HG02970 (cell line): Measurements from ENCODE around the gene KAT6B.
"Not testable (repeated sequence)": the region's sequence is repeated elsewhere in the genome, so short reads cannot be mapped to it uniquely, and the experiment has no call there.

ENCODE experiments used
- ATAC-seq: cut with Tn5 transposase; IDR thresholded peaks from one replicate; pipeline ENCODE4 v1.9.1; 2021; ENCODE audit warnings: mild to moderate bottlenecking, moderate library complexity, moderate number of reproducible peaks; ENCODE audit not compliant: unreplicated experiment, low FRiP score

Gene KAT6B

GRCh38 chr10:74855439-74855838, 29.0 kb downstream of the KAT6B start:
- no peak for ATAC-seq

- ATAC-seq, result no peak
Observed at GRCh38 chr10:74856940-74857339, 30.5 kb downstream of the KAT6B start.

GRCh38 chr10:74857586-74857985, 31.2 kb downstream of the KAT6B start:
- ATAC-seq, result no peak

GRCh38 chr10:74859546-74859945, 33.1 kb downstream of the KAT6B start:
- ATAC-seq, result no peak

- ATAC-seq, result no peak
Observed at GRCh38 chr10:74862625-74863024, 36.2 kb downstream of the KAT6B start.

- no peak for ATAC-seq
Observed at GRCh38 chr10:74863551-74863950, 37.2 kb downstream of the KAT6B start.

GRCh38 chr10:74867351-74867750, 41.0 kb downstream of the KAT6B start:
- ATAC-seq, result no peak

GRCh38 chr10:74868392-74868977, 42.1 kb downstream of the KAT6B start:
- ATAC-seq, result no peak

GRCh38 chr10:74869635-74870034, 43.2 kb downstream of the KAT6B start:
- no peak for ATAC-seq

- no peak for ATAC-seq
Observed at GRCh38 chr10:74870191-74870590, 43.8 kb downstream of the KAT6B start.

- ATAC-seq, result no peak
Observed at GRCh38 chr10:74871595-74872382, 45.4 kb downstream of the KAT6B start.

- no peak for ATAC-seq
Observed at GRCh38 chr10:74873803-74874454, 47.5 kb downstream of the KAT6B start.

- ATAC-seq, result no peak
Observed at GRCh38 chr10:74874649-74875048, 48.2 kb downstream of the KAT6B start.

GRCh38 chr10:74875068-74875467, 48.7 kb downstream of the KAT6B start:
- no peak for ATAC-seq

GRCh38 chr10:74875966-74876365, 49.6 kb downstream of the KAT6B start:
- ATAC-seq, result no peak

GRCh38 chr10:74877054-74877453, 50.7 kb downstream of the KAT6B start:
- ATAC-seq, result not testable (repeated sequence)

GRCh38 chr10:74877898-74878297, 51.5 kb downstream of the KAT6B start:
- no peak for ATAC-seq

- no peak for ATAC-seq
Observed at GRCh38 chr10:74880041-74880440, 53.6 kb downstream of the KAT6B start.

- no peak for ATAC-seq
Observed at GRCh38 chr10:74881253-74881884, 55.0 kb downstream of the KAT6B start.

GRCh38 chr10:74882427-74882826, 56.0 kb downstream of the KAT6B start:
- ATAC-seq, result no peak

- no peak for ATAC-seq
Observed at GRCh38 chr10:74882831-74883230, 56.4 kb downstream of the KAT6B start.
